GM12878 (cell line): Measurements from ENCODE around the gene DMXL1. TPM values are rescaled to one million over a fixed set of nuclear protein-coding genes. Genes with fewer than 3 reads are reported as not detected.

Experiments used
- ATAC-seq: fragments of 200-7000 bp; cut with Tn5 transposase; 3 replicates; pipeline ENCODE4 v1.9.1; 2020; ENCODE audit warnings: mild to moderate bottlenecking, moderate library complexity
- BruUV-seq: library from RNA; stranded (reverse); fragments of 400-500 nt; replicated peaks from 2 replicates; lab custom pipeline; 2021; lab: Mats Ljungman, UMichigan
- CTCF ChIA-PET: fragments of 300-600 bp; sonication (Branson Sonifier 250); formaldehyde crosslinking; extraction: SDS; loops from one replicate; lab custom pipeline; 2021; ENCODE audit warnings: inconsistent platforms; lab: Yijun Ruan, JAX
- POLR2A ChIA-PET: fragments of 350-600 bp; formaldehyde crosslinking; extraction: SDS; loops from one replicate; lab custom pipeline; 2021; ENCODE audit warnings: inconsistent platforms; lab: Charles Lee
- RAD21 ChIA-PET: fragments of 300-600 bp; sonication (Branson Sonifier 250); formaldehyde crosslinking; loops from one replicate; lab custom pipeline; 2023; ENCODE audit warnings: antibody characterized with exemption; ENCODE audit not compliant: unreplicated experiment; lab: Charles Lee
- SMC1A ChIA-PET: fragments of 300-600 bp; sonication (Branson Sonifier 250); formaldehyde crosslinking; loops from one replicate; lab custom pipeline; 2023; ENCODE audit not compliant: unreplicated experiment, uncharacterized antibody; lab: Charles Lee
- DNase-seq: peaks from one replicate; pipeline ENCODE4 v3.0.0-alpha.2; 2011; ENCODE audit warnings: low read depth, low spot score
- FAIRE-seq: peaks from 3 replicates; lab custom pipeline; 2011; peaks lifted over from hg19 to GRCh38; lab: Jason Lieb, UNC
- H2AFZ ChIP-seq: 2 replicates; pipeline ENCODE4 v1.6.0; 2011; ENCODE audit warnings: low read depth, low read length, control low read depth; ENCODE audit not compliant: control insufficient read depth
- H3K27ac ChIP-seq: 2 replicates; pipeline ENCODE4 v1.5.1; 2011; ENCODE audit warnings: control low read depth; ENCODE audit not compliant: control insufficient read depth, insufficient read depth
- H3K27me3 ChIP-seq, 2 experiments: replicated peaks in 1 of 2; 2 replicates each; pipeline versions ENCODE4 v1.6.0 to v1.6.1; 2011; ENCODE audit warnings: low read length in 1 of 2; ENCODE audit not compliant: control insufficient read depth in 2 of 2, insufficient read depth in 2 of 2
- H3K36me3 ChIP-seq, 2 experiments: 2 replicates each; pipeline ENCODE4 v1.5.1; 2011; ENCODE audit warnings: low read length in 1 of 2; ENCODE audit not compliant: control insufficient read depth in 2 of 2, insufficient read depth in 2 of 2
- H3K4me1 ChIP-seq: 2 replicates; pipeline ENCODE4 v1.6.1; 2011; ENCODE audit warnings: mild to moderate bottlenecking, low read length, moderate library complexity, mixed read lengths; ENCODE audit not compliant: control insufficient read depth, insufficient read depth
- H3K4me2 ChIP-seq: 2 replicates; pipeline ENCODE4 v1.6.0; 2011; ENCODE audit warnings: control low read depth; ENCODE audit not compliant: control insufficient read depth, insufficient read depth
- H3K4me3 ChIP-seq: fragments of 200-600 bp; sonication (generic); 2 replicates; pipeline ENCODE4 v1.5.1; 2016
- H3K79me2 ChIP-seq: 2 replicates; pipeline ENCODE4 v1.6.0; 2011; ENCODE audit warnings: low read length; ENCODE audit not compliant: control insufficient read depth, insufficient read depth
- H3K9ac ChIP-seq: 2 replicates; pipeline ENCODE4 v1.8.0; 2011; ENCODE audit warnings: low read length, control low read depth, mixed read lengths; ENCODE audit not compliant: control insufficient read depth, insufficient read depth
- H3K9me3 ChIP-seq: replicated peaks from 3 replicates; pipeline ENCODE4 v1.5.1; 2011; ENCODE audit warnings: mild to moderate bottlenecking, low read length; ENCODE audit not compliant: control insufficient read depth, insufficient read depth
- H4K20me1 ChIP-seq: 2 replicates; pipeline ENCODE4 v1.6.0; 2011; ENCODE audit not compliant: control insufficient read depth, insufficient read depth
- PAX5 ChIP-seq: IDR thresholded peaks from 2 replicates; pipeline ENCODE4 v1.6.1; 2011; ENCODE audit warnings: low read depth, low read length, borderline replicate concordance
- POLR2AphosphoS5 ChIP-seq: IDR thresholded peaks from 2 replicates; pipeline ENCODE4 v1.6.1; 2011; ENCODE audit warnings: mild to moderate bottlenecking, low read length, inconsistent platforms
- RAD51 ChIP-seq: fragments of 450-650 bp; IDR thresholded peaks from 2 replicates; pipeline ENCODE4 v1.6.1; 2016; ENCODE audit warnings: moderate library complexity, mild to moderate bottlenecking, inconsistent platforms
- RUNX3 ChIP-seq: IDR thresholded peaks from 2 replicates; pipeline ENCODE4 v1.6.1; 2012; ENCODE audit warnings: low read length, inconsistent platforms
- SIX5 ChIP-seq: IDR thresholded peaks from 2 replicates; pipeline ENCODE4 v1.6.1; 2011; ENCODE audit warnings: mild to moderate bottlenecking, low read depth, low read length, moderate library complexity; ENCODE audit not compliant: severe bottlenecking
- ZNF217 ChIP-seq: fragments of 450-650 bp; IDR thresholded peaks from 2 replicates; pipeline ENCODE4 v1.6.1; 2017; ENCODE audit warnings: antibody characterized with exemption, mild to moderate bottlenecking
- WGBS: methylation state at CpG from one replicate; pipeline ENCODE4 v1.1.6; 2016; ENCODE audit warnings: low lambda C conversion rate; ENCODE audit not compliant: insufficient replicate concordance, insufficient coverage; ENCODE audit errors: missing lambda C conversion rate; 5-methylcytosine and 5-hydroxymethylcytosine counted together
- in situ Hi-C: fragments of 300-500 bp; cut with MboI; formaldehyde crosslinking; loops from 9 replicates; pipeline ENCODE4 v1.14.3; 2018; ENCODE audit warnings: mixed read lengths
- intact Hi-C: fragments of 100-400 bp; cut with micrococcal nuclease; formaldehyde crosslinking; loops from one replicate; pipeline ENCODE4 v1.14.2; 2022; ENCODE audit not compliant: unreplicated experiment
- polyA plus RNA-seq, 11 experiments: library from polyadenylated mRNA; depleted of rRNA in 4 of 11; unstranded in 6 of 11; stranded (reverse) in 5 of 11; fragments of >200 nt; fragmentation: Nextera tagmentation in 4 of 11; fragmentation: Illumina TruSeq in 1 of 11; extraction: Ambion mirVana in 4 of 11; extraction: Trizol in 1 of 11; gene quantifications; 1 replicate in 1 of 11; 2 replicates in 10 of 11; pipeline versions ENCODE4 v1.2.1 to v1.2.3, GENCODE V29; 2011 to 2016; ENCODE audit warnings: inconsistent platforms in 2 of 11, missing spikeins in 2 of 11, low read depth in 1 of 11
- total RNA-seq, 4 experiments: library from RNA; depleted of rRNA in 3 of 4; stranded (reverse); fragments of >200 nt in 3 of 4; fragmentation: Illumina TruSeq in 1 of 4; extraction: Trizol in 1 of 4; gene quantifications; 2 replicates each; pipeline versions ENCODE4 v1.2.1 to v1.2.3, GENCODE V29; 2013 to 2021
- TF ChIP-seq, protein P1 (sequence below): fragments of 450-650 bp; IDR thresholded peaks from 2 replicates; pipeline ENCODE4 v1.6.1; 2017; ENCODE audit warnings: borderline replicate concordance

The DMXL1 gene
- total and polyA plus RNA-seq, 10 of the 15 experiments (the other 5 are each of a cell fraction or from before 2014, with no cell fraction given) = 9.1 to 67.7 (median 34.1) TPM

DNA sequence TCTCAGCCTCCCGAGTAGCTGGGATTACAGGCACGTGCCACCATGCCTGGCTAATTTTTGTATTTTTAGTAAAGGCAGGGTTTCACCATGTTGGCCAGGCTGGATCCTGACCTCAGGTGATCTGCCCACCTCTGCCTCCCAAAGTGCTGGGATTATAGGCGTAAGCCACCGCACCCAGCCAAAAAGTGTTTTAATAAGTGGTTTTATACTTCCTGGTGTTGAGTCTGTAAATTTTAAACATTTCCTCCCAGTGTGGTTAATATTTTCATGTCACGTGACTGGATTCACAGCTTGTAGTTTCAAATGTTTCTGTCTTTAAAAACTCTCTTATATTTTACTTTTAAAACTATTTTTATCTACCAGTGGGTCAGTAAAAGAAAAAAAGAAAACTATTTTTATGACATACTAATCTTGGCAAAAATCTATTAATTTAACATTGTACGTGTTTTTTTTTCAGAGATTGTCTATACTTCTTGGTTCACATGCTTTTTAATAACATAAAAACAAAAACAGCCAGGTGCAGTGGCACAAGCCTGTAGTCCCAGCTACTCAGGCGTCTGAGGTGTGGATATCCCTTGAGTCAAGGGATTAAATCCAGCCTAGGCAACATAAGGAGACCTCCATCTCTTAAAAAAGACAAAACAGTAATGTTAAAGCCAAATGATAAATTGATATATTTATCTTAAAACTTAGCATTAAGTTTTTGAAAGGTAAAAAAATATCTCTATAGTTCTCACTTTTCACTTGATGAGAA is 117.1 kb downstream of the DMXL1 start:
- ATAC-seq (no peak), DNase-seq (no peak), FAIRE-seq (peak; percentile 7)
- WGBS = 80% methylated on average over 7 of the region's 7 CpGs
- intact Hi-C loops = no loop called here
- Histone ChIP-seq H3K27me3 (no peaks in the 10 kb centered on the region), H3K9ac (no peak overlapping the region), H3K4me2 (no peak overlapping the region), H4K20me1 (no peaks in the 10 kb centered on the region), H3K4me1 (no peaks in the 10 kb centered on the region), H2AFZ (no peak overlapping the region), H3K9me3 (no peaks in the 10 kb centered on the region), H3K79me2 (no peaks in the 10 kb centered on the region), H3K4me3 (no peak overlapping the region), H3K36me3 (peaks cover 0 to 7% of the 10 kb centered on the region in 2 experiments; a peak in 2 of 4 replicates), H3K27ac (no peak overlapping the region)
- SMC1A ChIA-PET = interaction anchor here (0.7 to 2.4 kb wide), 3 partner anchors 19 to 54 kb away, joined by 3 to 8 read pairs (median 5); no protein-coding TSS in a partner anchor
- in situ Hi-C loops = no loop called here
- no TSS peak for BruUV-seq
- RAD21 ChIA-PET = interaction anchor here (0.6 to 1.4 kb wide), 2 partner anchors 9 to 223 kb away, joined by 3 to 5 read pairs; no protein-coding TSS in a partner anchor
- peak; percentile 82 for TF ChIP-seq RAD51
- no peak for TF ChIP-seq SIX5
- TF ChIP-seq RUNX3 = 0 out of 2 replicates have a peak, but pooled peaks have one; percentile 15
- CTCF ChIA-PET = interaction anchor here (0.7 kb wide), 1 partner anchor 123 kb away, joined by 3 read pairs; no protein-coding TSS in a partner anchor
- POLR2A ChIA-PET = no interaction called here

DNA sequence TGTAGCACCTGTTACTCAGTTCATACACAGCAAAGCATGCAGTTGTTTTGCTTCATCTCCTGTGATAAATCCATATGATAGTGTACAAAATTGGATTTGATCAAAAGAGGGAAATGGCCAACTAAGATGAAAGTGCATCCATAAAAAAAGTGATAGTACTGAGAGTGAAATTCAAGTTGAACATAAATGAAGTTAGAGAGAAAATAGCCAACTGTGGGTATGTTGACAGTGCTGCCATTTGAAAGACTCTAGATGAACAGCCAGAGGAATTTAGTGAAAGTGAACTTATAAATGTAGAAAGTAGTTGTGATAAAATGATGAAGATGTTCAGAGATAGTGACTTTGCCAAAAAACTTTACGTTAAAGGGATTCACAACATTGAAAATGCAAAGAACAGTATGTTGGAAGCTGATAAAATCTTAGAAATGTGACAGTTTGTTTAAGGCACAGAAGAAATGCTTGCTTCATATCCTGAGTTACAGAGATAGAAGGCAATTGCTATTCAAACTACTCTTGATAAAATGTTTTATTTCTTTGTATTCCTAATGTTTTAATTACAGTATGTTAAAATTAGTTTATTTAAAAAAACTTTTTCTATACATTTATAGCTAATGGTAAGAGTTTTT is 119.7 kb downstream of the DMXL1 start:
- WGBS = 100% methylated on average over 1 of the region's 1 CpG
- CTCF ChIA-PET = interaction anchor here (1.1 kb wide), 1 partner anchor 10 kb away, joined by 3 read pairs; no protein-coding TSS in a partner anchor
- RAD21 ChIA-PET = no interaction called here
- in situ Hi-C loops (no loop called here), intact Hi-C loops (no loop called here)
- Histone ChIP-seq H3K9ac (no peak overlapping the region), H2AFZ (no peak overlapping the region), H3K27me3 (no peaks in the 10 kb centered on the region), H3K4me2 (no peak overlapping the region), H3K9me3 (no peaks in the 10 kb centered on the region), H3K4me3 (no peak overlapping the region), H3K27ac (no peak overlapping the region), H3K4me1 (no peaks in the 10 kb centered on the region), H3K79me2 (no peaks in the 10 kb centered on the region), H3K36me3 (peaks cover 0 to 7% of the 10 kb centered on the region in 2 experiments; a peak in 3 of 4 replicates), H4K20me1 (no peaks in the 10 kb centered on the region)
- no peak for FAIRE-seq
- BruUV-seq = no TSS peak
- no peak for ATAC-seq
- SMC1A ChIA-PET = interaction anchor here (0.9 to 1.9 kb wide), 7 partner anchors 8 to 277 kb away, joined by 3 to 6 read pairs (median 3); no protein-coding TSS in a partner anchor
- POLR2A ChIA-PET = interaction anchor here (1.0 kb wide), 1 partner anchor 11 kb away, joined by 3 read pairs; no protein-coding TSS in a partner anchor
- TF ChIP-seq ZNF217 = no peak
- TF ChIP-seq, protein P1, sequence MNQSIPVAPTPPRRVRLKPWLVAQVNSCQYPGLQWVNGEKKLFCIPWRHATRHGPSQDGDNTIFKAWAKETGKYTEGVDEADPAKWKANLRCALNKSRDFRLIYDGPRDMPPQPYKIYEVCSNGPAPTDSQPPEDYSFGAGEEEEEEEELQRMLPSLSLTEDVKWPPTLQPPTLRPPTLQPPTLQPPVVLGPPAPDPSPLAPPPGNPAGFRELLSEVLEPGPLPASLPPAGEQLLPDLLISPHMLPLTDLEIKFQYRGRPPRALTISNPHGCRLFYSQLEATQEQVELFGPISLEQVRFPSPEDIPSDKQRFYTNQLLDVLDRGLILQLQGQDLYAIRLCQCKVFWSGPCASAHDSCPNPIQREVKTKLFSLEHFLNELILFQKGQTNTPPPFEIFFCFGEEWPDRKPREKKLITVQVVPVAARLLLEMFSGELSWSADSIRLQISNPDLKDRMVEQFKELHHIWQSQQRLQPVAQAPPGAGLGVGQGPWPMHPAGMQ = no peak
- no peak for TF ChIP-seq PAX5
- TF ChIP-seq POLR2AphosphoS5 = no peak
- no peak for DNase-seq
